ENCODE data around the gene EPN3.

The EPN3 gene

DNA sequence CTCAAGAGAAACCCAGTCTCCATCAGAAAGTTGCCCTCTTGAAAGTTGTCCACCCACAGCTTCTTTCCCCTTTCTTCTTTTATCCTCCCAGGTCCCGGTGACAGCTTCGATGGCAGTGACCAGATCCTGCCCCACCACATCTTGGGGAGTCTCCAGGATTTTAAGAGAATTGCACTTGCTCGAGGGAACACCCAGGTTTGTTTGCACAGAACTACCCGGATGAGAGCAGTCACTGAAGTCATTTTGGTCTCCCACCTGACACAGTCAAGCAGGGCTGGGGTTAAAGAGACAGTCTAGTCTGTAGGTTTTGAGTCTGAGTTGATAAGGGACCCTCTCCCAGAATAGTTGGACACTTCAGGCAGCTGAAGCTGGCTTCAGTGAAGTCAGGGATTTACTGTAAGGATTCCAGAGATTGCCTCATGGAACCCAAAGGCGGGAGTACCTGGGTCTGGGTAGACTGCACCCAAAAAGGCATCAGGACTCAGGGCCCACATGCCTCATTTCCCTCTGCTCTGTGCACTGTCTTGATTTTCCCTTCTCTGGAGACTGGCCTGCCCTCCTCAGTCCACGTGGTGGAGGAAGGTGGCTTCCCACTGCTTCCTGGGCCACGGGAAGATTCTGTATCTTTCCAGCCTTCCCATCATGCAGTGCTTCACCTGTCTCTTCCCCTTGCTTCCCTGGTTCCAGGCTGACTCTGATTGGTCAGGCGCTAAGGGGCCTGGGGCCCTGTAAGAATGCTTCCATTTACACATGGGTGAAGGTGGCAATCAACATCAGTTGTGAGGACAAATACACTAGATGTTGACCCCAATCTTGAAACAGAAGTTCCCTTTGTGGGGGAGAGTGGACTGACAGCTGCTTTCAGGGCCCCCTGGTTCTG lies 14.8 kb upstream of the EPN3 start:
- H3K4me1 ChIP-seq (ENCODE audit: control insufficient read depth, insufficient read depth, low read length), result no peaks in the 10 kb centered on the region
- TF ChIP-seq ZNF792 (tag by site-specific recombination; IDR thresholded peaks at IDR 0.05), result no peak
- no peak for TF ChIP-seq ZNF624 (tag by site-specific recombination; IDR thresholded peaks at IDR 0.05)
- no peak for TF ChIP-seq SP3 (tag by site-specific recombination; IDR thresholded peaks at IDR 0.05)
- TF ChIP-seq ZBTB7A (tag by site-specific recombination; IDR thresholded peaks at IDR 0.05; ENCODE audit: low read depth), result no peak
- no peak for TF ChIP-seq ZFP69B (tag by site-specific recombination; IDR thresholded peaks at IDR 0.05)
- no peak for TF ChIP-seq ZNF561 (tag by site-specific recombination; IDR thresholded peaks at IDR 0.05; ENCODE audit: borderline replicate concordance)
- TF ChIP-seq KLF1 (tag by site-specific recombination; IDR thresholded peaks at IDR 0.05), result no peak
- TF ChIP-seq GFI1B (tag by site-specific recombination; IDR thresholded peaks at IDR 0.05), result no peak
- no peak for TF ChIP-seq ZEB2 (tag by site-specific recombination; IDR thresholded peaks at IDR 0.05)
- POLR2A ChIA-PET, result interaction anchor here (0.5 to 1.1 kb wide), 2 partner anchors 10 to 316 kb away, joined by 3 to 4 read pairs; partner anchors contain the start of gene COL1A1

DNA sequence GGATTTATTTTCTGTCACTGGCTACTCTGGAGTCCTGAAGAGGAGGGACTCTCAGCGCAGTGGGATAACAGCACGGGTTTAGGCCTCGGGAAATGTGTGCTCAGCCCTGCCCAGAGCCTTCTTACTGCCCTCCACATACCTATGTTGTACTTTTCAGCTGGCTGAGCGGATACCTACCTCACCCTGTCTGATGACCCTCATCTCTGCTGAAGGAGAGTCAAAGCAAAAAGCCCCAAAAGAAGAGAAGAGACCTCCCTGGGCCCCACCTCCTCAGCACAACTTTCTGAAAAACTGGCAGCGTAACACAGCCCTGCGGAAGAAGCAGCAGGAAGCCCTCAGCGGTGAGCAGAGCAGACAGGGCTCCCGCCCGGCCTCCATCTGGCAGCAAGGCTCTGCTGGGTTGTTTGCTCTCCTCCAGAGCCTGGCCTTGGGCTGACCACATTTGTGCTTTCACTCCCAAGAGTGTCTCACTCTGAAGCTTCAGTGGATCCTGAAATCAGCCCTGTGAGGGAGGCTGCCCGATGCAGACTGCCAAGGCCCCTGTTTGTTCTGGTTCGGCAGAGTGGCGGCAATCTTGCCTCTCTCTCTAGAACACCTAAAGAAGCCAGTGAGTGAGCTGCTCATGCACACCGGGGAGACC lies 14.0 kb upstream of the EPN3 start:
- CTCF ChIA-PET, result interaction anchor here (0.6 to 2.0 kb wide), 3 partner anchors 107 to 459 kb away, joined by 3 to 6 read pairs (median 5); no protein-coding TSS in a partner anchor
- no peak for TF ChIP-seq OSR2 (tag by site-specific recombination; IDR thresholded peaks at IDR 0.05)
- TF ChIP-seq ZNF585B (tag by site-specific recombination; IDR thresholded peaks at IDR 0.05), result no peak
- TF ChIP-seq ZIC2 (tag by site-specific recombination; IDR thresholded peaks at IDR 0.05), result peak; percentile 49
- no peak for TF ChIP-seq ZFP69B (tag by site-specific recombination; IDR thresholded peaks at IDR 0.05)
- TF ChIP-seq, protein P1, sequence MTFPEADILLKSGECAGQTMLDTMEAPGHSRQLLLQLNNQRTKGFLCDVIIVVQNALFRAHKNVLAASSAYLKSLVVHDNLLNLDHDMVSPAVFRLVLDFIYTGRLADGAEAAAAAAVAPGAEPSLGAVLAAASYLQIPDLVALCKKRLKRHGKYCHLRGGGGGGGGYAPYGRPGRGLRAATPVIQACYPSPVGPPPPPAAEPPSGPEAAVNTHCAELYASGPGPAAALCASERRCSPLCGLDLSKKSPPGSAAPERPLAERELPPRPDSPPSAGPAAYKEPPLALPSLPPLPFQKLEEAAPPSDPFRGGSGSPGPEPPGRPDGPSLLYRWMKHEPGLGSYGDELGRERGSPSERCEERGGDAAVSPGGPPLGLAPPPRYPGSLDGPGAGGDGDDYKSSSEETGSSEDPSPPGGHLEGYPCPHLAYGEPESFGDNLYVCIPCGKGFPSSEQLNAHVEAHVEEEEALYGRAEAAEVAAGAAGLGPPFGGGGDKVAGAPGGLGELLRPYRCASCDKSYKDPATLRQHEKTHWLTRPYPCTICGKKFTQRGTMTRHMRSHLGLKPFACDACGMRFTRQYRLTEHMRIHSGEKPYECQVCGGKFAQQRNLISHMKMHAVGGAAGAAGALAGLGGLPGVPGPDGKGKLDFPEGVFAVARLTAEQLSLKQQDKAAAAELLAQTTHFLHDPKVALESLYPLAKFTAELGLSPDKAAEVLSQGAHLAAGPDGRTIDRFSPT (tag by site-specific recombination; IDR thresholded peaks at IDR 0.05), result no peak
- Histone ChIP-seq H3K27ac (ENCODE audit: extremely low read depth, low read depth, low read length) (no peak overlapping the region), H3K36me3 (ENCODE audit: control insufficient read depth in 2 of 2, insufficient read depth in 1 of 2, low read length in 2 of 2) (no peaks in the 10 kb centered on the region), H3K4me1 (ENCODE audit: control insufficient read depth, insufficient read depth, low read length) (no peaks in the 10 kb centered on the region), H3K4me3 (ENCODE audit: low read depth, low read length) (no peak overlapping the region), H3K9me3 (ENCODE audit: control insufficient read depth, insufficient read depth, low read depth, low read length) (no peaks in the 10 kb centered on the region)
- POLR2A ChIA-PET, result interaction anchor here (1.1 kb wide), 1 partner anchor 9 kb away, joined by 3 read pairs; no protein-coding TSS in a partner anchor

More for the DNA sequence above, 14.8 kb upstream of the EPN3 start:
- H3K36me3 ChIP-seq (ENCODE audit: control insufficient read depth in 2 of 2, insufficient read depth in 1 of 2, low read length in 2 of 2), result no peaks in the 10 kb centered on the region
- no peak overlapping the region for H3K27ac ChIP-seq (ENCODE audit: extremely low read depth, low read depth, low read length)
- CTCF ChIA-PET, result interaction anchor here (0.5 to 3.2 kb wide), 4 partner anchors 16 to 168 kb away, joined by 3 to 16 read pairs (median 6); partner anchors contain the start of gene RSAD1
- no peaks in the 10 kb centered on the region for H3K9me3 ChIP-seq (ENCODE audit: control insufficient read depth, insufficient read depth, low read depth, low read length)
- no peak overlapping the region for H3K4me3 ChIP-seq (ENCODE audit: low read depth, low read length)

DNA sequence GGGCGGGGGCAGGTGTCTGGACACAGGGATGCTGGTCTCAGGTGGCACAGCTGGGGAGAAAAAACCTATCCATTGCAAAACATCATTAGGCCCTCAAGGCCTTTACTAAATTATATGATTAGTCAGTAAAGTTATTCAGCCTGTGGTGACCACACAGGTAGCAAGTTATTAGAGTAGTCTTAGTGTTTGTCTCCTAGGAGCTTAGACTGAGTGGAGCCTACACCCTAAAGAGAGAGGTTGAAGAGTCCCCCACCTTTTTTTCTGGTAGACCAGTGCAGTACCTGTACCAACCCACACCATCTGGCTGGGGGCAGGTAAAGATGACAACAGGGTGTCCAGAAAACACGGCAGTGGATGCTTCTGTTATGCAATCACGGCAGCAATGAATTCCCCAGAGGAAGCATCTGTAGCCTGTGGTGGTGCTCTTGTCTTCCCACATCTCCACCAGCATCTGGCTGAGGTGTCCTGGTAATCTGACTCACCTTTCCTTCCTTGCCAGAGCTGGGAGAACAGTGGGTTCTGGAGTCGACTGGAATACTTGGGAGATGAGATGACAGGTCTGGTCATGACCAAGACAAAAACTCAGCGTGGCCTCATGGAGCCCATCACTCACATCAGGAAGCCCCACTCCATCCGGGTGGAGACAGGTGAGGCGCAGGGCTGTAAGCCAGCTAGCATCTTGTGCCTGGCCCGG lies 13.2 kb upstream of the EPN3 start:
- H3K9me3 ChIP-seq (ENCODE audit: control insufficient read depth, insufficient read depth, low read depth, low read length), result no peaks in the 10 kb centered on the region
- POLR2A ChIA-PET, result interaction anchor here (0.6 to 1.1 kb wide), 2 partner anchors 8 to 347 kb away, joined by 3 read pairs; partner anchors contain the start of gene TOB1
- no peak overlapping the region for H3K27ac ChIP-seq (ENCODE audit: extremely low read depth, low read depth, low read length)
- H3K4me1 ChIP-seq (ENCODE audit: control insufficient read depth, insufficient read depth, low read length), result no peaks in the 10 kb centered on the region
- H3K4me3 ChIP-seq (ENCODE audit: low read depth, low read length), result no peak overlapping the region
- H3K36me3 ChIP-seq (ENCODE audit: control insufficient read depth in 2 of 2, insufficient read depth in 1 of 2, low read length in 2 of 2), result no peaks in the 10 kb centered on the region
- CTCF ChIA-PET, result interaction anchor here (0.6 to 2.0 kb wide), 6 partner anchors 18 to 458 kb away, joined by 3 to 6 read pairs (median 4); partner anchors contain the start of gene RSAD1
- TF ChIP-seq ZNF248 (tag by site-specific recombination; IDR thresholded peaks at IDR 0.05), result no peak
- no peak for TF ChIP-seq GLI4 (tag by site-specific recombination; IDR thresholded peaks at IDR 0.05)
- no peak for TF ChIP-seq ZNF112 (tag by site-specific recombination; IDR thresholded peaks at IDR 0.05)
- no peak for TF ChIP-seq ZNF658 (tag by site-specific recombination; IDR thresholded peaks at IDR 0.05)
- TF ChIP-seq SP3 (tag by site-specific recombination; IDR thresholded peaks at IDR 0.05), result no peak
- TF ChIP-seq ZIC2 (tag by site-specific recombination; IDR thresholded peaks at IDR 0.05), result no peak
- TF ChIP-seq, protein P1 (tag by site-specific recombination; IDR thresholded peaks at IDR 0.05), result no peak
- TF ChIP-seq ZNF133 (tag by site-specific recombination; IDR thresholded peaks at IDR 0.05), result no peak
- TF ChIP-seq, protein P2, sequence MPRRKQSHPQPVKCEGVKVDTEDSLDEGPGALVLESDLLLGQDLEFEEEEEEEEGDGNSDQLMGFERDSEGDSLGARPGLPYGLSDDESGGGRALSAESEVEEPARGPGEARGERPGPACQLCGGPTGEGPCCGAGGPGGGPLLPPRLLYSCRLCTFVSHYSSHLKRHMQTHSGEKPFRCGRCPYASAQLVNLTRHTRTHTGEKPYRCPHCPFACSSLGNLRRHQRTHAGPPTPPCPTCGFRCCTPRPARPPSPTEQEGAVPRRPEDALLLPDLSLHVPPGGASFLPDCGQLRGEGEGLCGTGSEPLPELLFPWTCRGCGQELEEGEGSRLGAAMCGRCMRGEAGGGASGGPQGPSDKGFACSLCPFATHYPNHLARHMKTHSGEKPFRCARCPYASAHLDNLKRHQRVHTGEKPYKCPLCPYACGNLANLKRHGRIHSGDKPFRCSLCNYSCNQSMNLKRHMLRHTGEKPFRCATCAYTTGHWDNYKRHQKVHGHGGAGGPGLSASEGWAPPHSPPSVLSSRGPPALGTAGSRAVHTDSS (tag by site-specific recombination; IDR thresholded peaks at IDR 0.05), result no peak
- no peak for TF ChIP-seq ZNF311 (tag by site-specific recombination; IDR thresholded peaks at IDR 0.05; ENCODE audit: borderline replicate concordance)
- TF ChIP-seq ZNF394 (tag by site-specific recombination; IDR thresholded peaks at IDR 0.05; ENCODE audit: borderline replicate concordance), result no peak
- TF ChIP-seq ZNF571 (tag by site-specific recombination; IDR thresholded peaks at IDR 0.05), result no peak
- no peak for TF ChIP-seq ZBTB8A (tag by site-specific recombination; IDR thresholded peaks at IDR 0.05)

Measured in HEK293 (cell line).